NCI-H1417 (cell line): ENCODE data around the gene SLX4IP.

ENCODE experiments used
- DNase-seq, 3 experiments: peaks; one replicate each; lab custom pipeline; 2025; lab: John Stamatoyannopoulos, UW

The SLX4IP gene

GRCh38 chr20:10663756-10664155 is 228.7 kb downstream of the SLX4IP start:
- DNase-seq: no peak

- no peak for DNase-seq
These were observed 230.0 kb downstream of the SLX4IP start for GRCh38 chr20:10665027-10665561.

GRCh38 chr20:10665791-10666190 is 230.7 kb downstream of the SLX4IP start:
- DNase-seq: no peak

GRCh38 chr20:10666221-10667076 is 231.3 kb downstream of the SLX4IP start:
- no peak for DNase-seq

- no peak for DNase-seq
These were observed 231.9 kb downstream of the SLX4IP start for GRCh38 chr20:10667077-10667401.

- peak in 2 of 3 experiments; percentile 35 to 39 for DNase-seq
These were observed 232.6 kb downstream of the SLX4IP start for GRCh38 chr20:10667560-10668167.

- DNase-seq: no peak
These were observed 233.7 kb downstream of the SLX4IP start for GRCh38 chr20:10668677-10669368.

- no peak for DNase-seq
These were observed 234.8 kb downstream of the SLX4IP start for GRCh38 chr20:10669843-10670446.

GRCh38 chr20:10670501-10671220 is 235.6 kb downstream of the SLX4IP start:
- DNase-seq: peak in 1 of 3 experiments; percentile 48

GRCh38 chr20:10671221-10671918 is 236.3 kb downstream of the SLX4IP start:
- DNase-seq: peak in 2 of 3 experiments; percentile 57 to 59

- peak in 2 of 3 experiments; percentile 64 to 67 for DNase-seq
These were observed 237.0 kb downstream of the SLX4IP start for GRCh38 chr20:10671919-10672623.

- peak; percentile 66 to 78 (median 69) for DNase-seq
These were observed 237.6 kb downstream of the SLX4IP start for GRCh38 chr20:10672624-10673127.

- peak in 2 of 3 experiments; percentile 72 to 87 for DNase-seq
These were observed 238.2 kb downstream of the SLX4IP start for GRCh38 chr20:10673176-10673841.

GRCh38 chr20:10673842-10674683 is 239.0 kb downstream of the SLX4IP start, which contains the start of gene JAG1:
Gene JAG1, minus strand, starts transcription at chr20:10673999. Its CDS starts 469 bp downstream, at chr20:10673530.
- peak; percentile 95 to 98 (median 96) for DNase-seq

- peak; percentile 56 to 85 (median 80) for DNase-seq
These were observed 239.8 kb downstream of the SLX4IP start for GRCh38 chr20:10674684-10675449.

- no peak for DNase-seq
These were observed 240.3 kb downstream of the SLX4IP start for GRCh38 chr20:10675450-10675848.

- DNase-seq: no peak
These were observed 241.4 kb downstream of the SLX4IP start for GRCh38 chr20:10676518-10676917.
